Stimulated activated naive B cell treated with anti-CD40 and anti-IgM and Interleukin-4, amounts not matched to agents 10 μg/mL and 1 μg/mL and 100 μg/mL, for 72 hours (primary cell): Measurements from ENCODE around the gene PRLR.
"Not testable (repeated sequence)": the region's sequence is repeated elsewhere in the genome, so short reads cannot be mapped to it uniquely, and the experiment has no call there.

Source experiments
- ATAC-seq, 2 donors: fragments of 150-1000 bp; cut with Tn5 transposase; replicated peaks; 2 replicates each; pipeline ENCODE4 v1.10.0; 2021; ENCODE audit warnings: moderate library complexity in 1 of 2
- DNase-seq: peaks from one replicate; pipeline ENCODE4 v3.0.0; 2021
- H3K27ac Mint-ChIP-seq: one replicate; pipeline ENCODE4 v1.8.0; 2022; ENCODE audit warnings: mild to moderate bottlenecking, mixed read lengths
- H3K27me3 Mint-ChIP-seq, 2 donors: one replicate each; pipeline ENCODE4 v1.8.0; 2022; ENCODE audit warnings: mixed read lengths in 2 of 2
- H3K36me3 Mint-ChIP-seq, 2 donors: one replicate each; pipeline ENCODE4 v1.8.0; 2022; ENCODE audit warnings: mixed read lengths in 2 of 2, mild to moderate bottlenecking in 1 of 2
- H3K4me1 Mint-ChIP-seq, 2 donors: one replicate each; pipeline ENCODE4 v1.8.0; 2022; ENCODE audit warnings: mixed read lengths in 2 of 2, mild to moderate bottlenecking in 1 of 2
- H3K4me3 Mint-ChIP-seq, 2 donors: one replicate each; pipeline ENCODE4 v1.8.0; 2022; ENCODE audit warnings: mild to moderate bottlenecking in 2 of 2, mixed read lengths in 2 of 2, moderate library complexity in 1 of 2
- H3K9me3 Mint-ChIP-seq, 2 donors: one replicate each; pipeline ENCODE4 v1.8.0; 2022; ENCODE audit warnings: mixed read lengths in 2 of 2, mild to moderate bottlenecking in 1 of 2

The PRLR gene

GRCh38 chr5:35230038-35230611, at the start of gene PRLR:
PRLR (minus strand) TSS chr5:35230487; CDS start chr5:35089620, 140,867 bp downstream.
- DNase-seq: no peak
- ATAC-seq: peak; percentile 41 to 42
- no peaks in the 10 kb centered on the region for H3K9me3 Mint-ChIP-seq
- peak within 1 kb of the TSS; percentile 77 to 82 for H3K4me3 Mint-ChIP-seq
- peaks cover 57 to 79% of the 10 kb centered on the region in 2 donors for H3K27me3 Mint-ChIP-seq
- H3K4me1 Mint-ChIP-seq: peaks cover 9 to 12% of the 10 kb centered on the region in 2 donors
- H3K27ac Mint-ChIP-seq: peak within 1 kb of the TSS; percentile 44
- H3K36me3 Mint-ChIP-seq: no peaks in the 10 kb centered on the region

DNA sequence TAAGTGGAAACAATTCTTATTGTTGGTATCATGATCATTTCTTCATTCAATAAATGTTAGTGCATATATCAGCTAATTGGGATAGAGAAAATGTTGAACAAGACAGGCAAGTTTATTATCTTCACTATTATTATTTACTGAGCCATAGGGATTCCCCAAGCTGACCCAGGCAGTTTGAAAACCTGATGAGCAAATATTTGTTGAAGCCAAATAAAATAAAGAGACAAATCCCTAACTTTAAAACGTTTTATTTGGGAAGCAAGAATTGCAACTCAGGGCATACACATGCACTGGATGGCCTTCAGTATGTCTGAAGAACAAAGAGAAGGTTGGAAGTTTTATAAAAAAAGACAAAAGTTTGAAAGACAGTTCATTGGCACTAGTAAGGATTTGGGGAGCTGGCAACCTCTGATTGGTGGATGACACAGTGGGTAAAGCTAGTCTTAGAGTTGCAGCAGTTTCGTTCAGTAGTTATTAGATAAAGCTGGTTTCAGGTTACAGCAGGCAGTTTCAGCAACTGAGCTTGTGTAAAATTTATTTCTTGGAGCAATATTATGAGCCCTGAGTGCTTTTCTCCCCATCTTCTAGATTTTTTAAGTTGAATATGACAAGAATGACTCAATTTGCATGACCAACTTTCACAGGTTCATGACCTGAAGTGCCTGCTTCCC, 44.7 kb upstream of the PRLR start:
- Mint-ChIP-seq H3K4me1 (no peaks in the 10 kb centered on the region), H3K36me3 (peaks cover 0 to 3% of the 10 kb centered on the region in 2 donors), H3K4me3 (no peak overlapping the region), H3K9me3 (peaks cover 6 to 7% of the 10 kb centered on the region in 2 donors), H3K27me3 (peaks cover 9 to 19% of the 10 kb centered on the region in 2 donors), H3K27ac (no peak overlapping the region)
- no peak for ATAC-seq
- DNase-seq: no peak

DNA sequence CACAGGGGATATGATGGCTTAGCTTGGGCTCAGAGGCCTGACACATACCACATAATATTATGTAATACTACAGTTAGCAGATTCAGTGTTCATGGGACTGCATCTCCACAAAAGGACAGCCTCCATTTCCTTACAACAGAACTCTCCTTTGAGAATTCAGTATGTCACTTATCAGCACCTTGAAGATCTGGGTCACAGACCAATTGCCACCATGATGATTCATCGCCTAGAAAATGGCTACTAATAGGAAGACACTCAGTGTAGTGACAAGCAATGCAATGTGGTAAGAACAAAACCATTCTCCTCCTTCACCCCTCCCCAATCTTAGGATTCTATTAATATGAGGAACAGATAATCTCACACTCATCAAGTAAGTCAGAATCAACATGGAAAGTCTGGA, 38.7 kb upstream of the PRLR start:
- ATAC-seq: no peak
- peaks cover 3 to 19% of the 10 kb centered on the region in 2 donors for H3K27me3 Mint-ChIP-seq
- H3K36me3 Mint-ChIP-seq: no peaks in the 10 kb centered on the region
- H3K27ac Mint-ChIP-seq: no peak overlapping the region
- no peaks in the 10 kb centered on the region for H3K9me3 Mint-ChIP-seq
- no peak overlapping the region for H3K4me3 Mint-ChIP-seq
- no peak for DNase-seq
- no peaks in the 10 kb centered on the region for H3K4me1 Mint-ChIP-seq

DNA sequence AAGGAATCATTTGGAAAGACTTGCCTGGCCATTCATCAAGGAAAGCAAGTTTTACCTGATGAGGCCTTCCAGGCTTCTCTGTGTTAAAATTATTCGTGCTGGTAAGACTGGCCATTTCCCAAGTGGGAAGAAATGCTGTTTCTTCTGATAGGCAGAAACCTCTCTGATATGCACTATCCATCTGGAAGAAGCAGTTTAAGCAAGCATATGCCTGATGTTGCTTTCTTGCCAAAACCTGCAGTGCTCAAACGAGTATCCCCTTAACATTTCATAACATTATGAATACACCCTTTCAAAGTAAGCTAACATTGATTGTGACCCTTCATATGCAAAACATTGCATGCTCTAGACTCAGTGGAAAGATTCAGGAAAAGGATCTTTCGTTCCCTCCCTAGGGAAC, 36.0 kb upstream of the PRLR start:
- no peak for ATAC-seq
- H3K27ac Mint-ChIP-seq: no peak overlapping the region
- no peaks in the 10 kb centered on the region for H3K9me3 Mint-ChIP-seq
- no peaks in the 10 kb centered on the region for H3K4me1 Mint-ChIP-seq
- no peak overlapping the region for H3K4me3 Mint-ChIP-seq
- no peaks in the 10 kb centered on the region for H3K36me3 Mint-ChIP-seq
- DNase-seq: no peak
- H3K27me3 Mint-ChIP-seq: peaks cover 3 to 11% of the 10 kb centered on the region in 2 donors

DNA sequence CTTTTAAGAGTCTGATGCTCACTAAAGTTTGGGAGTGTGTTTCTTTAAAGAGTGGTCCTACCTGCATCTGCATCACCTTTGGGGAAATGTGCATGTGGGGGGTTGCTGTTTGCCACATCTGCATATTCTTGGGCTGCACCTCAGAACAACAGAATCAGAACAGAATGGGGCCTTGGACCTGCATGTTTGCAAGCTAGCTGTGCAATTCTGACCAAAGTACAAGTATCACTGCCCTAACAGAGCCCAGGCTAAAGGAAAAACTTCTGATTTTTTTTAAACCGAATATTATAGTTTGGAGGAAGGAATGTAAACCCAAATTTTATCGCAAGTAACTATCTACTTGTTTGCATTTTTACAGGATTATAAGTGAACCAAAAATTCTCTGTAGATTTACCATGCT, 34.2 kb upstream of the PRLR start:
- Mint-ChIP-seq H3K27me3 (peaks cover 3 to 16% of the 10 kb centered on the region in 2 donors), H3K27ac (no peak overlapping the region), H3K9me3 (peaks cover 0 to 1% of the 10 kb centered on the region in 2 donors), H3K4me1 (no peaks in the 10 kb centered on the region), H3K4me3 (no peak overlapping the region), H3K36me3 (no peaks in the 10 kb centered on the region)
- ATAC-seq: no peak
- DNase-seq: no peak

GRCh38 chr5:35263266-35263877, 33.1 kb upstream of the PRLR start:
- DNase-seq: no peak
- Mint-ChIP-seq H3K27me3 (peaks cover 7 to 16% of the 10 kb centered on the region in 2 donors), H3K4me3 (no peak overlapping the region), H3K4me1 (no peaks in the 10 kb centered on the region), H3K36me3 (no peaks in the 10 kb centered on the region), H3K27ac (no peak overlapping the region), H3K9me3 (peaks cover 1 to 3% of the 10 kb centered on the region in 2 donors)
- ATAC-seq: no peak

DNA sequence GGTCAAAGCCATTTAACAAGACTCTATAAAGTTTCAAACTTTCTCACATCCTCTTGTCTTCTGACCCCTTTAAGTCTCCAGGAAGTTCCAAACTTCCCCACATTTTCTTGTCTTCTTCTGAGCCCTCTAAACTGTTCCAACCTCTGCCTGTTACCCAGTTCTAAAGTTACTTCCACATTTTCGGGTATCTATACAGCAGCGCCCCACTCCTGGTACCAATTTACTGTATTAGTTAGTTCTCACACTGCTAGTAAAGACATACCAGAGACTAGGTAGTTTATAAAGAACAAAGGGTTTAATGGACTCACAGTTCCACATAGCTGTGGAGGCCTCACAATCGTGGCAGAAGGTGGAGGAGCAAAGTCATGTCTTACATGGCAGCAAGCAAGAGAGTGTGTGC, 23.3 kb upstream of the PRLR start:
- no peak for DNase-seq

GRCh38 chr5:35252963-35253362, 22.7 kb upstream of the PRLR start:
- Mint-ChIP-seq H3K9me3 (peaks cover 11 to 21% of the 10 kb centered on the region in 2 donors), H3K4me1 (no peaks in the 10 kb centered on the region), H3K4me3 (no peak overlapping the region), H3K27me3 (no peaks in the 10 kb centered on the region), H3K36me3 (peaks cover 0 to 5% of the 10 kb centered on the region in 2 donors), H3K27ac (no peak overlapping the region)
- no peak for ATAC-seq
- no peak for DNase-seq

More for the DNA sequence above, 23.3 kb upstream of the PRLR start:
- peaks cover 11 to 21% of the 10 kb centered on the region in 2 donors for H3K9me3 Mint-ChIP-seq
- H3K4me1 Mint-ChIP-seq: no peaks in the 10 kb centered on the region
- H3K27me3 Mint-ChIP-seq: no peaks in the 10 kb centered on the region
- no peak overlapping the region for H3K27ac Mint-ChIP-seq
- ATAC-seq: no peak
- no peak overlapping the region for H3K4me3 Mint-ChIP-seq
- peaks cover 0 to 5% of the 10 kb centered on the region in 2 donors for H3K36me3 Mint-ChIP-seq

DNA sequence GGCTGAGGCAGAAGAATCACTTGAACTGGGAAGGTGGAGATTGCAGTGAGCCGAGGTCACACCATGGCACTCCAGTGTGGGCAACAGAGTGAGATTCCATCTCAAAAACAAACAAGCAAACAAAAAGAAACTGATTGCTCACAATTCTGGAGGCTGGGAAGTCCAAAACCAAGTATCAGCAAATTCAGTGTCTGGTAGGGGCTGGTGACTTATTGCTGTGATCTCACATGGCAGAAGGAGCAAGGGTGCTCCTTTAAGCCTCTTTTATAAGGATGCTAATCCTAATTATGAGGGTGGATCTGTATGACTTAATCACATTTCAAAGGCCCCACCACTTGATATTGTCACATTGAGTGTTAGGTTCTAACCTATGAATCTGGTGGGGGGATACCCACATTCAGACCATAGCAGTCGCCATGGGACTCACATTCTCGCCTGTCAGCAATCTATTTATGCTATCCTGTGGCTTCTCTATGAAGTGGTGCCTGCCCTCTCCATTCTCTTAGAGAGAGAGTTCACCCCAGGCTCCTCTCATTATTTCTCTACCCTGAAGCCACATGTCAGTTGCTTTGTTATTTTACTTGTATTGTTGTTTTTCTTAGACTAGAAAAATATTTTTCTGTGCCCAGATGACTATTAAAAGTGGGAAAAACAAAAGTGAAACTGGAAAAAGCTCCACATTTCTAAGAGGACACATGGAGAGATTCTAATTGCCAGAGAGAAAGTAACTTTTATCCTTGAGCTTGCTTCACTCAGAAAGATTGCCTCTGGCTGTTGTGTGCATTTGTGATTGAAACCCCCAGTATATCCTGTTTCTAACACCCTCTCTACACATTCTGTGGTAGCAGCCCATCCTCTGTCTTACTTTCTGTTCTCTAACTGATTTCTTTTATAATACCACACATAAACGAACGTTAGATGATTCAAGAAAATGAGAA, 18.8 kb upstream of the PRLR start:
- Mint-ChIP-seq H3K4me3 (no peak overlapping the region), H3K4me1 (peaks cover 0 to 5% of the 10 kb centered on the region in 2 donors), H3K27ac (no peak overlapping the region), H3K27me3 (peaks cover 0 to 5% of the 10 kb centered on the region in 2 donors), H3K36me3 (peaks cover 0 to 3% of the 10 kb centered on the region in 2 donors), H3K9me3 (peaks cover 7 to 11% of the 10 kb centered on the region in 2 donors)
- DNase-seq: no peak
- no peak for ATAC-seq

DNA sequence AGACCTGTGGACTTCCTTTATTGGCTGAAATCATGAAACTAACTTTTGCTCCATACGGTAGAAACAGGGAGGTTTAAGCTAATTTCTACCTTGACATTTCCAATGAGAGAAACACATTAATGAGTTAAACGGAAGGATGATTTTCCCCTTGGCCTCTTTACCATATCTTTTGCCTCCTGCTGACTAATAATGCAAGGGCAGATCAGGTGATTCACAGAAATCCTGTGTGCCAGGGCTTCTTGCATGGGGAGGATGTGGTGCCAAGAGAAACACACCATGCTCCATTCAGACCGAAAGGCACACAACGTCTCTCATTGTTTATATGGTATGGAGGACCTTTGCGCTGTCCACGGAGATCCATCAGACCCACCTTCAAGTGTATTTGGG, 17.4 kb upstream of the PRLR start:
- Mint-ChIP-seq H3K4me3 (no peak overlapping the region), H3K36me3 (peaks cover 0 to 3% of the 10 kb centered on the region in 2 donors), H3K27me3 (peaks cover 5 to 10% of the 10 kb centered on the region in 2 donors), H3K4me1 (peaks cover 0 to 5% of the 10 kb centered on the region in 2 donors), H3K27ac (no peak overlapping the region), H3K9me3 (peaks cover 0 to 5% of the 10 kb centered on the region in 2 donors)
- ATAC-seq: no peak
- DNase-seq: no peak

DNA sequence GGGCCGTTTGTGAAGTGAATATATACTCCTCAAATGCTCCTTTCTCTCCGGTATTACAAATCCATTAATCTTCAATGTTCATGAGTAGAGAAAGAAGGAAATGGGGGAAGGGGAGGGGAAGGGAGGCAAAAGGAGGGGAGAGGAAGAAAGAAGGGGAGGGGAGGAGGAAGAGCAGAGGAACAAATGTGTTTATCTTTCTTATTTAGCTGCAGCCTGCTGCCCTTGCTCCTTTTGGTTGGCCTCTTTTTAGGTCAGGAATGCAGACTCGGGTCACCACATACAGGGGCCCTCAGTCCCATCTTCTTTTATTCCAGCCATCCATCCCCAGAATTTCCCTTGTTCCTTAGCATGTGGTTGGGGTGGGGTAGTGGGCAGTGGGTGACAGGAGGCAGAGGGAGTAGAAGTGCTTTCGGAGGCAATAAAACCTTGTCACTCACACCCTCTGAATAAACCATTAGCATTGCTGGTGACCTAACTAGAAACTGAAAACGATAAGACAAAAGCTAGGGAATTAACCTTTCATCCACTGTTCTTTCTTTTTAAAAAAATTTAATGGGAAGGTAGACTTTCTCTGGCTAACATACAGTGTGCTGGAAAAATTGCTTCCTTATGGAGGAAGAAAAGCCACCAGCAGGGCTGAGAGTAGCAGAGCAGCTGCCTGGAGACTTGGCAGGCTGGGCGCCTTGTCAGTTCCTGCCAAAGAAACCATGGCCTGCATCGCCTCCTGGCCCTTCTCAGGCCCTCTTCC, 16.8 kb upstream of the PRLR start:
- peaks cover 7 to 11% of the 10 kb centered on the region in 2 donors for H3K27me3 Mint-ChIP-seq
- ATAC-seq (no peak), DNase-seq (no peak)
- H3K4me1 Mint-ChIP-seq: peaks cover 0 to 5% of the 10 kb centered on the region in 2 donors
- H3K27ac Mint-ChIP-seq: no peak overlapping the region
- H3K4me3 Mint-ChIP-seq: no peak overlapping the region
- peaks cover 0 to under 1% of the 10 kb centered on the region in 2 donors for H3K9me3 Mint-ChIP-seq
- H3K36me3 Mint-ChIP-seq: no peaks in the 10 kb centered on the region

GRCh38 chr5:35246411-35246810, 16.1 kb upstream of the PRLR start:
- DNase-seq (no peak), ATAC-seq (no peak)
- Mint-ChIP-seq H3K27me3 (peaks cover 7 to 11% of the 10 kb centered on the region in 2 donors), H3K36me3 (no peaks in the 10 kb centered on the region), H3K4me3 (no peak overlapping the region), H3K9me3 (no peaks in the 10 kb centered on the region), H3K27ac (no peak overlapping the region), H3K4me1 (peaks cover 0 to 5% of the 10 kb centered on the region in 2 donors)

DNA sequence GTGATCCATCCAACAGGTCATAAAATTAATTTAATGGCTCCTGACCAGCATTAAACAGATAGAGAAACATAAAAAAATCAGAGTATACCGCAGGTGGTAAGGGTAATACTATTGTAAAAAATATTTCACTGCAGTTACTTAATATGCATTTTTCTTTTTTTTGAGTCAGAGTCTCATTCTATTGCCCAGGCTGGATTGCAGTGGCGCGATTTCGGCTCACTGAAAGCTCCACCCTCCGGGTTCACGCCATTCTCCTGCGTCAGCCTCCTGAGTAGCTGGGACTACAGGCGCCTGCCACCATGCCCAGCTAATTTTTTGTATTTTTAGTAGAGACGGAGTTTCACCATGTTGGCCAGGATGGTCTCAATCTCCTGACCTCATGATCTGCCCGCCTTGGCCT, 15.1 kb upstream of the PRLR start:
- H3K9me3 Mint-ChIP-seq, ATAC-seq, H3K4me3 Mint-ChIP-seq, DNase-seq, H3K36me3 Mint-ChIP-seq, H3K4me1 Mint-ChIP-seq, H3K27ac Mint-ChIP-seq: not testable (repeated sequence)
- peaks cover 7 to 11% of the 10 kb centered on the region in 2 donors for H3K27me3 Mint-ChIP-seq
